ENCODE measurements around the gene SZRD1.

GRCh38 chr1:16371725-16372124, 4.7 kb downstream of the SZRD1 start:
- no peak for TF ChIP-seq YY1 (IDR thresholded peaks at IDR 0.05; ENCODE audit: insufficient read depth, insufficient read length)
- no peak for TF ChIP-seq ZNF274 (IDR thresholded peaks at IDR 0.05; ENCODE audit: low read depth, low read length)

All from NT2/D1 (cell line).